GM19463 (cell line): ENCODE results near the gene KIF18A.
"Not testable (repeated sequence)": the region's sequence is repeated elsewhere in the genome, so short reads cannot be mapped to it uniquely, and the experiment has no call there.

Experiments used
- ATAC-seq: cut with Tn5 transposase; IDR thresholded peaks from one replicate; pipeline ENCODE4 v1.9.1; 2021; ENCODE audit warnings: mild to moderate bottlenecking, moderate library complexity; ENCODE audit not compliant: unreplicated experiment

KIF18A gene

GRCh38 chr11:28107750-28108618 lies at the start of gene KIF18A, which contains the start of gene METTL15:
KIF18A (minus strand) TSS chr11:28108156; CDS start chr11:28097947, 10,209 bp downstream.
METTL15 (plus strand) TSS chr11:28108388; CDS start chr11:28113335, 4,947 bp downstream.
- ATAC-seq: peak; percentile 89

GRCh38 chr11:28153586-28153985 lies 45.6 kb upstream of the KIF18A start:
- no peak for ATAC-seq

DNA sequence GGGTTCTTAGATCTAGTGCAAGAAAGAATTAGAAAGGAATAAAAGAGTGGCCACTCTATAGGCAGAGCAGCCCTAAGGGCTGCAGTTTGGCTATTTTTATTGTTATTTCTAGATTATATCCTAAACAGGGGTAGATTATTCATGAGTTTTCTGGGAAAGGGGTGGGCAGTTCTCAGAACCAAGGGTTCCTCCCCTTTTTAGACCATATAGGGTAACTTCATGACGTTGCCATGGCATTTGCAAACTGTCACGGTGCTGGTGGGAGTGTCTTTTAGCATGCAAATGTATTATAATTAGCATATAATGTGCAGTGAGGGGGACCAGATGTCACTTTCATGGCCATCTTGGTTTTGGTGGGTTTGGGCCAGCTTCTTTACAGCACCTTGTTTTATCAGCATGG lies 44.8 kb upstream of the KIF18A start:
- no peak for ATAC-seq

DNA sequence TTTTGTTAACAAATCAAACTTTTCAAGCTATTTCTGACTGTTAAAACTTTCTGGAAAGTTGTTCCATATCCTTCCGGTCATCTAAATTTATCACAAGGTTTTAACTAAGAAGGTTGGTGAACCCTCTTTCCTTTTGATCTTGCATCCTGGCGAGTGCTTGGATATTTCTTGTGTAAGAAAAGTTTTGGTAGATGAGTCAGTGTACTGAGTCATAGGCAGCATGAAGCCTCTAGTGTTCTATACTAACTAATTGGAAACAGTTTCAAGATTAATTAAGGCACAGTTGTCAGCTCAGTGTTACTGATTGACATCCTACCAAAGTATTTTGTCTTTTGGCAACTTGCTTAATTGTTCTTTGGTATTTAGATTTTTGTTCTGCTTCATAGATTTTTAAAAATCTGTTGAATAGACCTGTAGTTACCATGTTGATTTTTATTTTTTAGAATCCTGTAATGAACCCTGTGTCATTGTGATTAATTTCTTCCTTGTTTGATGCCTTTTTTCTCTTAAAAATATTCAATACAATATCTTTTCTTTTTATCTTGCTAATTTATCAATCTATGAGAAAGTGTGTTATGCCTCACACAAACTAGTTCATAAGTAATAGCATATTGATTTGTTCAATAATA lies 38.3 kb upstream of the KIF18A start:
- ATAC-seq: no peak

- ATAC-seq: no peak
Observed at GRCh38 chr11:28144808-28145207, 36.9 kb upstream of the KIF18A start.

GRCh38 chr11:28142724-28143123 lies 34.8 kb upstream of the KIF18A start:
- ATAC-seq: no peak

DNA sequence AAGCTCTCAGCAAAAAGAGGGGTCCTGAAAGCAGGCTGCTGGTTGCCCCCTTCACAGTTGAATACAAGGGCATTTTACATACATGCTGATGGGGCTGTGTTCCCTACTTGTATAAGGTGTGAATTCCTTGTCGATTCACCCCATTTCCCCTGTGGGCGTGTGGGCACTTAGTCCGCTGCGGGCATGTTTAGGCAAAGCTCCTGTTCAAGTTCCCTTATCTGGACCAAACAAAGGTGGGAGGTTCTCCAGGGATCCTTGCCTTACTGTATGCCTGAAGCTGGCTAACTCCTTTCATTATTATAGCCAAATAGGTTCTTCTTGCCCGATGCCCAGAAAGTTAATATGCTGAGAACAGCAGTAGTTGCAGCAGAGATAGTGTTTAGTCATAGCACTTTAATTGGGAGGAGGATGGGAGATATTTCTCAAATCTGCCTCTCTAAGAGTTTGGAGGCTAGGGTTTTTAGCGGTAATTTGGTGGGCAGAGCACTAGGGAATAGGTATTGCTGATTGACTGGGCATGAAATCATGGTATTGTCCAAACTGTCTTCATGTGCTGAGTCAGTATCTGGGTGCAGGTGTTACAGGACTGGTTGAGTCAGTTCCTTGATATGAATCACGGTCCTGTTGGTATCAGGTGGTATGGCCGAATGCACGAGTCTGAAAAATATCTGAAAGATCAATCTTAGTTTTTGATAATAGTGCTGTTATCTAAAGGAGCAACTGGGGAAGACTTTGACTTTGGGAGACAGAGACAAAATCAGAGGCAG lies 32.9 kb upstream of the KIF18A start:
- ATAC-seq: no peak

GRCh38 chr11:28139841-28140415 lies 32.0 kb upstream of the KIF18A start:
- ATAC-seq: no peak

- no peak for ATAC-seq
Observed at GRCh38 chr11:28137832-28138231, 29.9 kb upstream of the KIF18A start.

DNA sequence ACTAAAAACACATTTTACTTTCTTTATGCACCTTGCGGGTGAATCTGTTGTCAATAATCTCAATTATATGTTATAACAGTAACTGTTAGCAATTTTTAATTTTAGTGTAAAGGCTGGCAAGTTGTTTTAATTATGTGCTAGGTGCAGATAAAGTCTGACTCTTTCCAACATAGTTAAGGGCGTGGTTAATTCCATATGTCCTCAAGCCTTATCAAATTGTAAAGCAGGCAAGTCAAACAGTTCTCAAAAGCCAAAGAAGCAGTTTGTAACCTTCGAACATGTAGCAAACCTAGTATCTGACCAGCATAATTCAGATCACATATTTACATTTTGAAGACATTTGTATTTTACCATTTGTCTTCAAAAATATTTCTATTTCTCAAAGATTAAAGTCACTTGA lies 29.4 kb upstream of the KIF18A start:
- ATAC-seq: no peak

DNA sequence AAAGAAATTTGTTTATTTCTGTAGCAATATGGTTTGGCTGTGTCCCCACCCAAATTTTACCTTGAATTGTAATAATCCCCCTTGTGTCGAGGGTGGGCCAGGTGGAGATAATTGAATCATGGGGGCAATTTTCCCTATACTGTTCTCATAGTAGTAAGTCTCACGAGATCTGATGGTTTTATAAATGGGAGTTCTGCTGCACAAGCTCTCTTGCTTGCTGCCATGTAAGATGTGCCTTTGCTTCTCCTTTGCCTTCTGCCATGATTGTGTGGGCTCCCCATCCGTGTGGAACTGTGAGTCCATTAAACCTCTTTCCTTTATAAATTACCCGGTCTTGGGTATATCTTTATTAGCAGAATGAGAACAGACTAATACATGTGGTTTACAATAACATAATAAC lies 28.2 kb upstream of the KIF18A start:
- not testable (repeated sequence) for ATAC-seq

- ATAC-seq: no peak
Observed at GRCh38 chr11:28133146-28133545, 25.2 kb upstream of the KIF18A start.

- ATAC-seq: no peak
Observed at GRCh38 chr11:28132548-28132947, 24.6 kb upstream of the KIF18A start.

- no peak for ATAC-seq
Observed at GRCh38 chr11:28123151-28123581, 15.2 kb upstream of the KIF18A start.

DNA sequence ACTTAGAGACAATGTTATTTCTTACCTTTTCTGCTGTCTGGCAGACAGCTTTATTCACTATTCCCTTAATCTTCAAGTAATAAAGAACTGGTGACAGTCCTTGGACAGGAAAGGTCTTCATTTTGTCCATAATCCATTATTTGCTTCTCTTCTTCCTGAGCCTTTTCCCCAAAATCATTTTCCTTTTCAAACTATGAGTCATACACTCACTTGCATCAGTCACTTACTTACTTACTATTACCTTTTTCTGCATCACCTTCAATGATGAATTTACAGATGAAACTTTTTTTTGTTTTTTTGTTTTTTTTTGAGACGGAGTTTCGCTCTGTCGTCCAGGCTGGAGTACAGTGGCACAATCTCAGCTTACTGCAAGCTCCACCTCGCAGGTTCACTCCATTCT lies 9.8 kb upstream of the KIF18A start:
- no peak for ATAC-seq

GRCh38 chr11:28114731-28115130 lies 6.8 kb upstream of the KIF18A start:
- no peak for ATAC-seq

GRCh38 chr11:28114116-28114515 lies 6.2 kb upstream of the KIF18A start:
- ATAC-seq: no peak

DNA sequence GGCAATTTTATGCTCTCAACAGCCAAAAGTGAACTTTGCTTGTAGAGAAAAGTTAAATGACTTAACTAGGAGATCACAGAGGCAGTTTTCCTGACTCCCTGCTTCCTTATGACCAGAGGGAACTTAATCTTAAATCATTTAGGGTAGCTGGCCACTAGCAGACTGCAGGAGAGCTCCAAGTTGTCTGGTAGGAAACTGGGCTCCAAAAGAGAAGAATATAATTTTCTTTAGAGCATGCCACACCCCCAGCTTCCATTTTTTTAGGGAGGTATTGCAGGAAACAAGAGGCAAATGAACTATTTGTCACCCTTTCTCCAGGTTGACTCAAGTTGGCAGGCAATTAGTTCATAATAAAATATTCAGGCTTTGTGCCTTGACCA lies 2.9 kb upstream of the KIF18A start:
- no peak for ATAC-seq

DNA sequence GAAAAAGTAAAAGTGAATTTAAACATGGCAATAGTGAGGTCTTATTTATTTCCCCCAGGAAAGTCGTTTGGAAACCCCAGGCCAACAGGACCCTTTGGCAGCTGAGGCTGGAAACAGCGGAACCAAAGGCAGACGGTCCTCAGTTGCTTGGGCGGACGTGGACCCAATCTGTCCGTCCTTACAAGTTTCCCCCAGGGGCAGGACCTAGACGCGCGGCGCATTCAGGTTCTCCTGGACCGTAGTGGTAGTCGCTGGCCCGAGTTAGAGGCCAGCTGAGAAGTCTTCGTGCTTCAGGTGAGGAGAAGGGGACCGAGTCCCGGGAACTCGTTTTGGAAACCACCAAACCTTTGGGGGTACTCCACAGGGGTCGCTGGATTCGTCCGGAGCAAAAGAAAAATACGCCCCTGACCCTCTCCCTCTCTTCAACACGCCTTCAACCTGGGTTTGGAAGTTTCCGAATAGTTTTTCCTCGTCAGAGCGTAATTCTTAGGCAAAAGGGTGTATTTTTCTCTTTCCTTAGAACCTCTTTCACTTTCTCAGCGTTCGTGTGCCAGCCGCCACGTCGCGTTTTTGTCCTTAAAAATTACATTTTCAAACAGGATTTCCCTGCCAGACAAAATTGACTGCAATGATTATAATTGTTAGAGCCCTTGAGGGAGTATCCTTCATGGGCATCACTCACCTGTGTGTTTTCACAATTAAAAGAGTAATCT lies 2.3 kb upstream of the KIF18A start:
- peak; percentile 37 for ATAC-seq

GRCh38 chr11:28108958-28109357 lies 1.0 kb upstream of the KIF18A start:
- ATAC-seq: no peak
